ENCODE data around the gene LRRC31.

GRCh38 chr3:169871129-169871886 is 1.6 kb upstream of the LRRC31 start:
- TF ChIP-seq RAD21 (IDR thresholded peaks at IDR 0.05; ENCODE audit: low read depth), result no peak
- TF ChIP-seq CEBPB (IDR thresholded peaks at IDR 0.05), result no peak
- TF ChIP-seq ZBTB7A (IDR thresholded peaks at IDR 0.05; ENCODE audit: low read depth), result no peak
- no peak for TF ChIP-seq YY1 (IDR thresholded peaks at IDR 0.05; ENCODE audit: low read depth)
- TF ChIP-seq MAX (IDR thresholded peaks at IDR 0.05), result no peak

Data from Ishikawa (cell line).